GM18526 (cell line): Measurements from ENCODE around the gene POU2F1.

Experiments used
- POLR2A ChIP-seq: IDR thresholded peaks from 3 replicates; pipeline ENCODE4 v1.6.1; 2011; ENCODE audit not compliant: insufficient read length; ENCODE audit errors: extremely low read depth

Gene POU2F1

GRCh38 chr1:167344615-167345385 is 124.1 kb downstream of the POU2F1 start:
- TF ChIP-seq POLR2A: no peak

GRCh38 chr1:167345386-167345733 is 124.7 kb downstream of the POU2F1 start:
- no peak for TF ChIP-seq POLR2A

- no peak for TF ChIP-seq POLR2A
Observed at GRCh38 chr1:167357305-167357704, 136.6 kb downstream of the POU2F1 start.

GRCh38 chr1:167359295-167359694 is 138.6 kb downstream of the POU2F1 start:
- no peak for TF ChIP-seq POLR2A

- no peak for TF ChIP-seq POLR2A
Observed at GRCh38 chr1:167360120-167360519, 139.4 kb downstream of the POU2F1 start.

- TF ChIP-seq POLR2A: no peak
Observed at GRCh38 chr1:167362638-167363037, 142.0 kb downstream of the POU2F1 start.

- no peak for TF ChIP-seq POLR2A
Observed at GRCh38 chr1:167364826-167365225, 144.1 kb downstream of the POU2F1 start.

GRCh38 chr1:167365360-167365759 is 144.7 kb downstream of the POU2F1 start:
- TF ChIP-seq POLR2A: no peak

- TF ChIP-seq POLR2A: no peak
Observed at GRCh38 chr1:167367705-167368104, 147.0 kb downstream of the POU2F1 start.

GRCh38 chr1:167369175-167369574 is 148.5 kb downstream of the POU2F1 start:
- no peak for TF ChIP-seq POLR2A

GRCh38 chr1:167369933-167370332 is 149.2 kb downstream of the POU2F1 start:
- no peak for TF ChIP-seq POLR2A

GRCh38 chr1:167371030-167371429 is 150.3 kb downstream of the POU2F1 start:
- no peak for TF ChIP-seq POLR2A

GRCh38 chr1:167373398-167373797 is 152.7 kb downstream of the POU2F1 start:
- no peak for TF ChIP-seq POLR2A

GRCh38 chr1:167373986-167374385 is 153.3 kb downstream of the POU2F1 start:
- no peak for TF ChIP-seq POLR2A

GRCh38 chr1:167375949-167376348 is 155.3 kb downstream of the POU2F1 start:
- no peak for TF ChIP-seq POLR2A

- no peak for TF ChIP-seq POLR2A
Observed at GRCh38 chr1:167387251-167387910, 166.7 kb downstream of the POU2F1 start.

- no peak for TF ChIP-seq POLR2A
Observed at GRCh38 chr1:167388976-167389375, 168.3 kb downstream of the POU2F1 start.
